ENCODE measurements around the gene TPCN1.

The TPCN1 gene

GRCh38 chr12:113297621-113298471 is 76.6 kb downstream of the TPCN1 start:
- Histone ChIP-seq H3K4me1 (ENCODE audit: control insufficient read depth in 5 of 5, insufficient read depth in 5 of 5, low read length in 5 of 5) (peaks cover 7 to 52% (median 42%) of the 10 kb centered on the region in 5 donors), H3K9me3 (ENCODE audit: control insufficient read depth in 5 of 5, low read length in 5 of 5) (no peaks in the 10 kb centered on the region), H3K4me3 (ENCODE audit: low read depth in 1 of 5, low read length in 5 of 5) (no peak overlapping the region), H3K27ac (ENCODE audit: low read depth, low read length) (peak overlapping the region; percentile 47), H3K27me3 (ENCODE audit: control insufficient read depth in 5 of 5, insufficient read depth in 4 of 5, low read length in 5 of 5) (no peaks in the 10 kb centered on the region), H3K36me3 (ENCODE audit: control insufficient read depth in 5 of 5, insufficient read depth in 5 of 5, low read length in 5 of 5) (peaks cover 0 to 67% (median 52%) of the 10 kb centered on the region in 5 donors), H3K9ac (ENCODE audit: low read length in 5 of 5) (peak overlapping the region in 1 of 5 donors; percentile 15)

GRCh38 chr12:113298472-113298817 is 77.2 kb downstream of the TPCN1 start:
- Histone ChIP-seq H3K4me3 (ENCODE audit: low read depth in 1 of 5, low read length in 5 of 5) (no peak overlapping the region), H3K27ac (ENCODE audit: low read depth, low read length) (peak overlapping the region; percentile 47)

DNA sequence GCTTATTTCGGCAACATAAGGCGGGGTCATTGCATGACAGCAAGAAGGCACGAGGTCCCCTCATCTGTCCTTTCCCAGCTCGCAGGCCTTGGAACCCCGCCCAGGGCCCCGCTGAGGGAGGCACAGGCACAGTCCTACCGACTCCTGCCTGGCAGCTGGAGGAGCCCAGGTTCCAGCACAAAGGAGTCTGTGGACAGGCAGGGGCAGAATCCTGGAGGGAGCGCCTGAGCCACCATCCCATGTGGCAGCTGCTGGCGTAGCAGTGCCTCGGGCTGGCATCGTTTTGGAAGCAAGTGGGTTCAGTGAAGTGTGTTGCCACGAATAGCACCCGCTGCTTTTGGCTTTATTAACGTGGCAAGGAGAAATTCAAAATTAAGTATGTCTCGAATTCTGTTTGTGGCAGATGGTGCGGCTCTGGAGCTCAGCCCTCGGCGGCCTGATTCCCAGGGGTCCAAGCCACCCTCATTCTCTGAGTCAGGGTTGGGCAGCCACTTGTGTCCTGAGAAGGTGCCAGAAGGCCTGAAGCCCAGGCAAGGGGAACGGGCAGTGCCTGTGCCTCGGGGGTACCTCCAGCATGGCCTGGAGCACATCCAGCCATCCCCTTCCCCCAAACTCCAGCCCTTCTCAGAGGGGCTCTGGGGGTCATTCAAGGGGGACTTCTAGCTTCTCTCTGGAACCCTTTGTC is 77.7 kb downstream of the TPCN1 start:
- Histone ChIP-seq H3K4me3 (ENCODE audit: low read depth in 1 of 5, low read length in 5 of 5) (no peak overlapping the region), H3K4me1 (ENCODE audit: control insufficient read depth in 5 of 5, insufficient read depth in 5 of 5, low read length in 5 of 5) (peaks cover 7 to 51% (median 42%) of the 10 kb centered on the region in 5 donors), H3K9ac (ENCODE audit: low read length in 5 of 5) (no peak overlapping the region), H3K27ac (ENCODE audit: low read depth, low read length) (peak overlapping the region; percentile 47), H3K27me3 (ENCODE audit: control insufficient read depth in 5 of 5, insufficient read depth in 4 of 5, low read length in 5 of 5) (no peaks in the 10 kb centered on the region), H3K36me3 (ENCODE audit: control insufficient read depth in 5 of 5, insufficient read depth in 5 of 5, low read length in 5 of 5) (peaks cover 0 to 66% (median 43%) of the 10 kb centered on the region in 5 donors), H3K9me3 (ENCODE audit: control insufficient read depth in 5 of 5, low read length in 5 of 5) (no peaks in the 10 kb centered on the region)

More at GRCh38 chr12:113298472-113298817, 77.2 kb downstream of the TPCN1 start:
- Histone ChIP-seq H3K36me3 (ENCODE audit: control insufficient read depth in 5 of 5, insufficient read depth in 5 of 5, low read length in 5 of 5) (peaks cover 0 to 66% (median 47%) of the 10 kb centered on the region in 5 donors), H3K9me3 (ENCODE audit: control insufficient read depth in 5 of 5, low read length in 5 of 5) (no peaks in the 10 kb centered on the region), H3K4me1 (ENCODE audit: control insufficient read depth in 5 of 5, insufficient read depth in 5 of 5, low read length in 5 of 5) (peaks cover 7 to 52% (median 42%) of the 10 kb centered on the region in 5 donors), H3K27me3 (ENCODE audit: control insufficient read depth in 5 of 5, insufficient read depth in 4 of 5, low read length in 5 of 5) (no peaks in the 10 kb centered on the region), H3K9ac (ENCODE audit: low read length in 5 of 5) (no peak overlapping the region)

DNA sequence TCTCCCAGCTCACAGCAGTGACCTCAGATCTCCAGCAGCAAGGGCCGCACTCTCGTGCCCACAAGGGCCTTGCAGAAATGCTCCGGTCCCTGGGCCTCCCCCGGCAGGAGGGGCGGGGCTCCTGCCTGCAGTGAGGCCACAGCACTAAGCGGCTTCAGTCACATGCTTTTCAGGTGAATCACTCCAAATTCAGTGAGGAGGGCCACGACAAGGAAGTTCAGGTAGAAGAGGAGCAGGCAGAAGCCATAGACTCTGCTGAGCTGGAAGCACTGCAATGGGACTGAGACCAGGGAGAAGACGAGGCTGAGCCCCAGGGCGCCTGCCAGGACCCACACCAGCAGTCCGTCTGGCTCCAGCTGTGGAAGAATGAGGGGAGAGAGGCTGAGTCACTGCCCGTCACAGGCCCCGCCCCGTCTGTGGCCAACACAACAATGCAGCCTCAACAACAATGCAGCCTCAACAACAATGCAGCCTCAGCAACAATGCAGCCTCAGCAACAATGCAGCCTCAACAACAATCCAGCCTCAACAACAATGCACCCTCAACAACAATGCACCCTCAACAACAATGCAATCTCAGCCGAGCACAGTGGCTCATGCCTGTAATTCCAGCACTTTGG is 78.5 kb downstream of the TPCN1 start:
- Histone ChIP-seq H3K4me3 (ENCODE audit: low read depth in 1 of 5, low read length in 5 of 5) (no peak overlapping the region), H3K36me3 (ENCODE audit: control insufficient read depth in 5 of 5, insufficient read depth in 5 of 5, low read length in 5 of 5) (peaks cover 0 to 68% (median 44%) of the 10 kb centered on the region in 5 donors), H3K27me3 (ENCODE audit: control insufficient read depth in 5 of 5, insufficient read depth in 4 of 5, low read length in 5 of 5) (no peaks in the 10 kb centered on the region), H3K4me1 (ENCODE audit: control insufficient read depth in 5 of 5, insufficient read depth in 5 of 5, low read length in 5 of 5) (peaks cover 7 to 44% (median 37%) of the 10 kb centered on the region in 5 donors), H3K9me3 (ENCODE audit: control insufficient read depth in 5 of 5, low read length in 5 of 5) (no peaks in the 10 kb centered on the region), H3K27ac (ENCODE audit: low read depth, low read length) (peak overlapping the region; percentile 47), H3K9ac (ENCODE audit: low read length in 5 of 5) (no peak overlapping the region)

DNA sequence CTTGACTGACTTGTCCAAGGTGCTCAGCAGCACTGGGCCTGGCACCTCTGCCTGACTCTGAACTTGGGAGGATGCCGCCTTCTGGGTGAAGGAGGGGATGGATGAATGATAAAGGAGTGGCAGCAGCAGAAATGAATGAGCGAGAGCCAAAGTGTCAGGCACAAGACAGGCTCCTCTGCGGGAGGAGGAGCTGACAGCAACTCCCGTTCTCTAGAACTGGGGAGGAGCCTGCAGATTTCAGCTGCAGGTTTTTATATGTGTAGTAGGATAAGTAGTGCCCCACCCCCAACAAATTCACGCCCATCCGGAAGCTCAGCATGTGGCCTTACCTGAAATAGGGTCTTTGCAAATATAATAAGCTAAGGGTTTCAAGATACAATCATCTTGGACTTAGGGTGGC is 80.5 kb downstream of the TPCN1 start:
- Histone ChIP-seq H3K9ac (ENCODE audit: low read length in 5 of 5) (no peak overlapping the region), H3K4me1 (ENCODE audit: control insufficient read depth in 5 of 5, insufficient read depth in 5 of 5, low read length in 5 of 5) (peaks cover 7 to 33% (median 30%) of the 10 kb centered on the region in 5 donors), H3K36me3 (ENCODE audit: control insufficient read depth in 5 of 5, insufficient read depth in 5 of 5, low read length in 5 of 5) (peaks cover 0 to 66% (median 49%) of the 10 kb centered on the region in 5 donors), H3K27ac (ENCODE audit: low read depth, low read length) (no peak overlapping the region), H3K27me3 (ENCODE audit: control insufficient read depth in 5 of 5, insufficient read depth in 4 of 5, low read length in 5 of 5) (no peaks in the 10 kb centered on the region), H3K9me3 (ENCODE audit: control insufficient read depth in 5 of 5, low read length in 5 of 5) (no peaks in the 10 kb centered on the region), H3K4me3 (ENCODE audit: low read depth in 1 of 5, low read length in 5 of 5) (no peak overlapping the region)

GRCh38 chr12:113302466-113302865 is 81.2 kb downstream of the TPCN1 start:
- no peak overlapping the region for H3K9ac ChIP-seq (ENCODE audit: low read length in 5 of 5)
- no peak overlapping the region for H3K4me3 ChIP-seq (ENCODE audit: low read depth in 1 of 5, low read length in 5 of 5)
- peaks cover 7 to 27% (median 24%) of the 10 kb centered on the region in 5 donors for H3K4me1 ChIP-seq (ENCODE audit: control insufficient read depth in 5 of 5, insufficient read depth in 5 of 5, low read length in 5 of 5)
- no peaks in the 10 kb centered on the region for H3K9me3 ChIP-seq (ENCODE audit: control insufficient read depth in 5 of 5, low read length in 5 of 5)
- H3K27me3 ChIP-seq (ENCODE audit: control insufficient read depth in 5 of 5, insufficient read depth in 4 of 5, low read length in 5 of 5): no peaks in the 10 kb centered on the region
- no peak overlapping the region for H3K27ac ChIP-seq (ENCODE audit: low read depth, low read length)
- H3K36me3 ChIP-seq (ENCODE audit: control insufficient read depth in 5 of 5, insufficient read depth in 5 of 5, low read length in 5 of 5): peaks cover 0 to 65% (median 48%) of the 10 kb centered on the region in 5 donors

DNA sequence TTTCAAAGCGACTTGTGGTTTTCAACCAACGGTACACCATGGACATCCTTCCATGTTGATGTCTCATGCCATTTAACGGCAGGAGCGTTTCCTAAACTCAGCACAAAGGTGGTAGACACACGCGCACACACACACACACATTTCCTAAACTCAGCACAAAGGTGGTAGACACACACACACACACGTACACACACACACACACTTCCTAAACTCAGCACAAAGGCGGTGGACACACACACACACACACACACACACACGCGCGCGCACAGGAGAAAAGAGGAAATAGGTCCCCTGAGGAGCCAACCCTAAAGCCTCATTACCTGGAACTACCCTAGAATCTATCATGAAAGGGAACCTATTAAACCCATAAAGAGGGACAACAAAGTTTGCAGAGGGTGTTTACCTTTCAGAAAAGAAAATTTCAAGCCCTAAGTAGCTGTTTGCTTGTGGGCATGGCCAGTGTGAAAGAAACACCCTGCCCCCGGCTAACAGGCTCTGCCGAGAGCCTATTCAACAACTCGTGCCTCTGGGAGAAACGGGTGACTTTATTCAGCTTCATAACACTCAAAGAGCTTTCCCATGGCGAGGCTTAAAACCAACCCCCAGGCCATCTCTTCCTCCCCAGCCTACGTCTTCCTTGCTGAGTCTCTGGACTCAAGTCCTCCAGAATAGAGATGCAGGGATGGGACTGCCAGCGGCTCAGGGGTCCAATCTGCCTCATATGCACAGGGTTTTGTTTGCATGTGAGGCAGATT is 81.8 kb downstream of the TPCN1 start:
- Histone ChIP-seq H3K27me3 (ENCODE audit: control insufficient read depth in 5 of 5, insufficient read depth in 4 of 5, low read length in 5 of 5) (no peaks in the 10 kb centered on the region), H3K4me3 (ENCODE audit: low read depth in 1 of 5, low read length in 5 of 5) (no peak overlapping the region), H3K9ac (ENCODE audit: low read length in 5 of 5) (no peak overlapping the region), H3K4me1 (ENCODE audit: control insufficient read depth in 5 of 5, insufficient read depth in 5 of 5, low read length in 5 of 5) (peaks cover 7 to 21% (median 18%) of the 10 kb centered on the region in 5 donors), H3K9me3 (ENCODE audit: control insufficient read depth in 5 of 5, low read length in 5 of 5) (no peaks in the 10 kb centered on the region), H3K27ac (ENCODE audit: low read depth, low read length) (no peak overlapping the region), H3K36me3 (ENCODE audit: control insufficient read depth in 5 of 5, insufficient read depth in 5 of 5, low read length in 5 of 5) (peaks cover 0 to 70% (median 54%) of the 10 kb centered on the region in 5 donors)

- Histone ChIP-seq H3K36me3 (ENCODE audit: control insufficient read depth in 5 of 5, insufficient read depth in 5 of 5, low read length in 5 of 5) (peaks cover 0 to 78% (median 62%) of the 10 kb centered on the region in 5 donors), H3K9ac (ENCODE audit: low read length in 5 of 5) (no peak overlapping the region)
Observed at GRCh38 chr12:113305281-113305856, 84.1 kb downstream of the TPCN1 start.

GRCh38 chr12:113306382-113306781 is 85.1 kb downstream of the TPCN1 start:
- H3K9ac ChIP-seq (ENCODE audit: low read length in 5 of 5): no peak overlapping the region
- no peaks in the 10 kb centered on the region for H3K9me3 ChIP-seq (ENCODE audit: control insufficient read depth in 5 of 5, low read length in 5 of 5)
- no peaks in the 10 kb centered on the region for H3K27me3 ChIP-seq (ENCODE audit: control insufficient read depth in 5 of 5, insufficient read depth in 4 of 5, low read length in 5 of 5)
- H3K4me1 ChIP-seq (ENCODE audit: control insufficient read depth in 5 of 5, insufficient read depth in 5 of 5, low read length in 5 of 5): no peaks in the 10 kb centered on the region
- H3K4me3 ChIP-seq (ENCODE audit: low read depth in 1 of 5, low read length in 5 of 5): no peak overlapping the region
- H3K36me3 ChIP-seq (ENCODE audit: control insufficient read depth in 5 of 5, insufficient read depth in 5 of 5, low read length in 5 of 5): peaks cover 0 to 88% (median 67%) of the 10 kb centered on the region in 5 donors
- H3K27ac ChIP-seq (ENCODE audit: low read depth, low read length): no peak overlapping the region

More at GRCh38 chr12:113305281-113305856, 84.1 kb downstream of the TPCN1 start:
- H3K9me3 ChIP-seq (ENCODE audit: control insufficient read depth in 5 of 5, low read length in 5 of 5): no peaks in the 10 kb centered on the region
- H3K4me3 ChIP-seq (ENCODE audit: low read depth in 1 of 5, low read length in 5 of 5): no peak overlapping the region
- H3K27ac ChIP-seq (ENCODE audit: low read depth, low read length): no peak overlapping the region
- H3K4me1 ChIP-seq (ENCODE audit: control insufficient read depth in 5 of 5, insufficient read depth in 5 of 5, low read length in 5 of 5): no peaks in the 10 kb centered on the region
- no peaks in the 10 kb centered on the region for H3K27me3 ChIP-seq (ENCODE audit: control insufficient read depth in 5 of 5, insufficient read depth in 4 of 5, low read length in 5 of 5)
